ENCODE measurements around the gene TULP4. TPM values are rescaled to one million over a fixed set of nuclear protein-coding genes. Genes with fewer than 3 reads are reported as not detected.

TULP4 gene
- total and polyA plus RNA-seq, 2 donors (not counting 1 experiment from before 2014, with no cell fraction given) = 12.0 to 90.0 TPM

GRCh38 chr6:158309814-158310213 is 2.5 kb upstream of the TULP4 start:
- Mint-ChIP-seq H3K27me3 (no peaks in the 10 kb centered on the region), H3K9me3 (ENCODE audit: insufficient read depth) (no peaks in the 10 kb centered on the region), H3K4me1 (peaks cover 34% of the 10 kb centered on the region), H3K4me3 (no peak overlapping the region), H3K27ac (no peak overlapping the region)
- no peak overlapping the region for H3K4me3 ChIP-seq (ENCODE audit: control extremely low read depth in 1 of 5, extremely low read depth in 1 of 5, insufficient read depth in 1 of 5, low read depth in 2 of 5, low read length in 4 of 5)
- H3K4me1 ChIP-seq (ENCODE audit: control insufficient read depth in 2 of 2, insufficient read depth in 2 of 2, low read length in 2 of 2) = peaks cover 9 to 12% of the 10 kb centered on the region in 2 donors
- no peak for TF ChIP-seq CTCF (IDR thresholded peaks at IDR 0.05)
- no peak for TF ChIP-seq EZH2 (IDR thresholded peaks at IDR 0.05; ENCODE audit: borderline replicate concordance, insufficient read depth, low read depth, low read length, poor library complexity, severe bottlenecking)
- H3K4me2 ChIP-seq (replicated peaks; ENCODE audit: low read depth, low read length, poor library complexity, severe bottlenecking) = no peak overlapping the region
- peaks cover 17% of the 10 kb centered on the region for H3K79me2 ChIP-seq (ENCODE audit: control insufficient read depth, insufficient read depth, low read length)
- H2AFZ ChIP-seq (ENCODE audit: insufficient read depth, low read depth, low read length, poor library complexity, severe bottlenecking) = no peak overlapping the region
- H3K9me3 ChIP-seq (ENCODE audit: control extremely low read depth in 1 of 3, control insufficient read depth in 2 of 3, insufficient read depth in 1 of 3, low read length in 2 of 3) = no peaks in the 10 kb centered on the region
- no peak for DNase-seq
- CTCF ChIA-PET = interaction anchor here (0.8 kb wide), 1 partner anchor 88 kb away, joined by 3 read pairs; no protein-coding TSS in a partner anchor
- no peak overlapping the region for H3K27ac ChIP-seq (ENCODE audit: low read length in 2 of 2)
- H3K9ac ChIP-seq (ENCODE audit: low read length) = no peak overlapping the region
- no peaks in the 10 kb centered on the region for H3K27me3 ChIP-seq (replicated peaks in 1 of 4; ENCODE audit: control extremely low read depth in 1 of 4, control insufficient read depth in 3 of 4, insufficient read depth in 4 of 4, low read length in 3 of 4)
- H4K20me1 ChIP-seq (ENCODE audit: control insufficient read depth, insufficient read depth, low read length, poor library complexity, severe bottlenecking) = no peaks in the 10 kb centered on the region
- peaks cover 3 to 14% of the 10 kb centered on the region in 2 experiments for H3K36me3 ChIP-seq (replicated peaks in 1 of 2; ENCODE audit: control extremely low read depth in 1 of 2, control insufficient read depth in 1 of 2, extremely low read depth in 1 of 2, insufficient read depth in 2 of 2, low read length in 1 of 2)
- intact Hi-C loops (cut with micrococcal nuclease) = no loop called here
- WGBS (ENCODE audit: insufficient coverage) = no CpG with 5 or more reads among the region's 5 CpGs
- no peak for ATAC-seq (ENCODE audit: low read depth)
- POLR2A ChIA-PET = no interaction called here

GRCh38 chr6:158311193-158311592 is 1.1 kb upstream of the TULP4 start:
- intact Hi-C loops (cut with micrococcal nuclease) = no loop called here
- Histone ChIP-seq H3K27ac (ENCODE audit: low read length in 2 of 2) (no peak overlapping the region), H3K4me2 (replicated peaks; ENCODE audit: low read depth, low read length, poor library complexity, severe bottlenecking) (no peak overlapping the region), H2AFZ (ENCODE audit: insufficient read depth, low read depth, low read length, poor library complexity, severe bottlenecking) (no peak overlapping the region), H4K20me1 (ENCODE audit: control insufficient read depth, insufficient read depth, low read length, poor library complexity, severe bottlenecking) (no peaks in the 10 kb centered on the region), H3K4me1 (ENCODE audit: control insufficient read depth in 2 of 2, insufficient read depth in 2 of 2, low read length in 2 of 2) (peaks cover 9 to 12% of the 10 kb centered on the region in 2 donors), H3K9me3 (ENCODE audit: control extremely low read depth in 1 of 3, control insufficient read depth in 2 of 3, insufficient read depth in 1 of 3, low read length in 2 of 3) (no peaks in the 10 kb centered on the region), H3K36me3 (replicated peaks in 1 of 2; ENCODE audit: control extremely low read depth in 1 of 2, control insufficient read depth in 1 of 2, extremely low read depth in 1 of 2, insufficient read depth in 2 of 2, low read length in 1 of 2) (peaks cover 3 to 16% of the 10 kb centered on the region in 2 experiments), H3K79me2 (ENCODE audit: control insufficient read depth, insufficient read depth, low read length) (peaks cover 21% of the 10 kb centered on the region), H3K4me3 (ENCODE audit: control extremely low read depth in 1 of 5, extremely low read depth in 1 of 5, insufficient read depth in 1 of 5, low read depth in 2 of 5, low read length in 4 of 5) (no peak overlapping the region), H3K9ac (ENCODE audit: low read length) (no peak overlapping the region), H3K27me3 (replicated peaks in 1 of 4; ENCODE audit: control extremely low read depth in 1 of 4, control insufficient read depth in 3 of 4, insufficient read depth in 4 of 4, low read length in 3 of 4) (no peaks in the 10 kb centered on the region)
- POLR2A ChIA-PET = no interaction called here
- DNase-seq (no peak), ATAC-seq (ENCODE audit: low read depth) (no peak)
- CTCF ChIA-PET = no interaction called here
- no peak for TF ChIP-seq CTCF (IDR thresholded peaks at IDR 0.05)
- no peak for TF ChIP-seq EZH2 (IDR thresholded peaks at IDR 0.05; ENCODE audit: borderline replicate concordance, insufficient read depth, low read depth, low read length, poor library complexity, severe bottlenecking)
- Mint-ChIP-seq H3K4me1 (peaks cover 35% of the 10 kb centered on the region), H3K27me3 (no peaks in the 10 kb centered on the region), H3K27ac (no peak overlapping the region), H3K4me3 (no peak overlapping the region), H3K9me3 (ENCODE audit: insufficient read depth) (no peaks in the 10 kb centered on the region)
- 77% methylated on average over 6 of the region's 8 CpGs for WGBS (ENCODE audit: insufficient coverage)
